G401.6 (cell line): ENCODE data around the gene PPIE.
"Not testable (repeated sequence)": the region's sequence is repeated elsewhere in the genome, so short reads cannot be mapped to it uniquely, and the experiment has no call there.

ENCODE experiments used
- FAIRE-seq: peaks from 2 replicates; lab custom pipeline; 2012; peaks lifted over from hg19 to GRCh38; lab: Jason Lieb, UNC

Gene PPIE

GRCh38 chr1:39758556-39759435, 20.1 kb downstream of the PPIE start:
- FAIRE-seq, result no peak

- no peak for FAIRE-seq
Observed at GRCh38 chr1:39759436-39759726, 20.7 kb downstream of the PPIE start.

DNA sequence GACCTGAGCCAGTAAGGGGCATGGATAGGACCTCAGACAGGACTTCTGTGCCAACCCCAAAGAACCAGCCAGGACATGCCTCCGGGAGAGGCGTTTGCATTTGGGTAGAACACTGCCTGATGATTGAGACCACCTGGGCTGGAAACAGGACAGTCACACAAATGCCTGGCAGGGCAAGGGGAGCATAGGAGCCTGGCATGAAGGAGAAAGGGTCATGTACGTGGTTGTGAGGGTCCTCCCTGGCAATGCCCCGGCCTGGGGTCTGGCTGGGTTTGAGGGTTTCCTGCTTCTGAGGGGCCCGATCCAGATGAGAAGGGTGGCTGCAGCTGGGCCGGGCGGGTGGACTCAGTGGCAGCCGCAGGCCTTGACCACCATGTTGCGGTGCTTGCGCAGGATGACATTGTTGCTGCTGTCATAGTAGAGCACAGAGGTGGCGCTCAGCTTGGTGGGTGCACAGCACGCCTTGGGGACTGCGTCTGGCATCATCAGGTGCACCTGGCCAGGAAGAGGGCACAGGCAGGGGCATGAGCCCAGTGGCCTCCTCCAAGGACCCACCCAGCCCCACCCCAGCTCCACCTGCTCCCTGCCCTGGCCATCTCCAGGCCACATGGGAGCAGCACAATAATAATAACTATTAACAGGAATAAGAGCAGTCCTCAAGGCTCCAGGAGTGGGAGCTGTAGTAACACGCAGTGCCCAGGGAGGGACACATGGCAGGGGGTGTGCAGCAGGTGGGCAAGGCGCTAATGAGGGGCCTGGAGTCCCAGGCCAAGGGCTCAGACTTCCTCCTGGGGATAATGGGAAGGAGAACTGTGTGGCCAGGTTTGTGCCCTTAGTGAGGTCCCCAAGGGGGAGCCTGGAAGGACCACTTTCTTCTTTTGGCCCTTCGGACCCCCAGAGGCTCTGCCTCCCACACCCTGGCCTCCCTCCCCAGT, 21.7 kb downstream of the PPIE start:
- FAIRE-seq, result no peak

GRCh38 chr1:39761016-39761415, 22.3 kb downstream of the PPIE start:
- no peak for FAIRE-seq

DNA sequence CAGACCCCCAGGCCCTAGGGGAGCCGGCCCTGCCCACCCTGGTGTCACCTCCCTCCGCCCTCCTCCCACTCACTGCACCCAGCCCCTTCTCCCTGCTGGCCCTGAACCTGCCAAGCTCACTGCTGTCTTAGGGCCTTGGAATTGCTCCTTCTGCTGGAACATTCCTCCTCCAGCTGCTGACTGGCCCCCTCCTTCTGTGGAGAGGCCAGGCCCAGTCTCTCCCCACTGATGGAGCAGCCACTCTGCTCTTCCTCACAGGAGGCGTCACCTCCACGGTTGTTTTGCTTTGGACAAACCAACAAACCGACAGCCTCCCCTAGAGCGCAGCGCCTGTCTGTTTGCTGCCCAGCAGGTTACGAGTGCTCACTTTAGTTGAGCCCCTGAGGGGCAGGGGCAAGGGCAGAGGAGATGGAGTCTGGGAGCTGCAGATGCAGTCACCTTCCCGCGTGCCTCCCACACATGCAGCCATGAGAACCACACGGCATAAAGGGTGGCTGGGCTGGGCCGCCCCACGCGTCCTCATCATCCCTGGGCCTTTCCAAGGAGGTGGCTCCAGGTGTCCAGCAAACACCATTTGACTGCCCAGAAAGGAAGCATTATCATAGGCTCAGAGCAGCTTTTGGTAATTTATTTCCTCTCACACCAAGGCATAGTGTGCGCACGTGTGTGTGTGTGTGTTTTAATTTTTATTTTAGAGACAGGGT, 23.0 kb downstream of the PPIE start:
- FAIRE-seq, result no peak

DNA sequence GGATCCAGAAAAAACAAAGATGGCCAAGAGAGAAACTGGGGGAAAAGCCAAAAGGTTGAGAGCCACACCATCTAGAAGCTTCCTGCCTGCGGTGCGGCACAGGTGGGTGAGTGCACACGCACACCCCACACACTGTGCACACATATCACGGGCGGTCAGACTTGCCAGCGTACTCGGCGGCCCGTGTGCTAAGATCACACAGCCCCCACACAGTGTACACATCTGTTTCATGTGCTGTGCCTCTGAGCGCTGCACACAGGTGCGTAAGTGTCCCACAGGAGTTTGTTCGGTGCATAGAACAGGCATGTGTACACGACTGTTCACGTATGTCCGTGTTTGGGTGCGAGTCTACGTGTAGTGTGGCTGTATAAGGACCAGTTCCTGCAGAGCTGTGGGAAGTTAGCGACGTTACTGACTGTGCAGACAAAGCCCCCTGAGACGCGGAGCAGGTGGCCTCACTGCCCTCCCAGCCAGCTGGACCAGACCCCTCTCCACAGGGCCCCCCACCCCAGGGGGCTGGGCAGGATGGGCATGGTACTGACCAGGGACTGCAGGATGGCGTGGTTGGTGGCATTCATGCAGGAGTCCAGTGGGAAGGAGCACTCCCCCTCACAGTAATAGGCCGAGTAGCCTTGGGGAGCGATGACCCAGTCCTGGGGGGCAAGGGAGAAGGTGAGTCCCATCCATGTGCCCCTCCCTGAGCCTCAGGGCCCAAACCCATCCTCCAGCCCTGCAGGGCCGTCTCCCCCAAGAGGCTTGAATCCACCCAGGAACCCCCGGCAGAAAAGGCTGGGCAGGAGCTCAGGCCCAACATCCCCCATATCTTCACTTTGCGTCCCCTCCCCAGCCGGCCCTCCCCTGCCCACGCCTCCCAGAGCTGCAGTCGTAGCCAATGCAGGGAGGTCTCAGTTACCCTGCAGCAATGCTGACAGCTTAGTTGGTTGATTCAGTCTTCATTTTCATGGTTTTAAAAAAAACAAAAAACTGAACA, 24.2 kb downstream of the PPIE start:
- FAIRE-seq, result no peak

DNA sequence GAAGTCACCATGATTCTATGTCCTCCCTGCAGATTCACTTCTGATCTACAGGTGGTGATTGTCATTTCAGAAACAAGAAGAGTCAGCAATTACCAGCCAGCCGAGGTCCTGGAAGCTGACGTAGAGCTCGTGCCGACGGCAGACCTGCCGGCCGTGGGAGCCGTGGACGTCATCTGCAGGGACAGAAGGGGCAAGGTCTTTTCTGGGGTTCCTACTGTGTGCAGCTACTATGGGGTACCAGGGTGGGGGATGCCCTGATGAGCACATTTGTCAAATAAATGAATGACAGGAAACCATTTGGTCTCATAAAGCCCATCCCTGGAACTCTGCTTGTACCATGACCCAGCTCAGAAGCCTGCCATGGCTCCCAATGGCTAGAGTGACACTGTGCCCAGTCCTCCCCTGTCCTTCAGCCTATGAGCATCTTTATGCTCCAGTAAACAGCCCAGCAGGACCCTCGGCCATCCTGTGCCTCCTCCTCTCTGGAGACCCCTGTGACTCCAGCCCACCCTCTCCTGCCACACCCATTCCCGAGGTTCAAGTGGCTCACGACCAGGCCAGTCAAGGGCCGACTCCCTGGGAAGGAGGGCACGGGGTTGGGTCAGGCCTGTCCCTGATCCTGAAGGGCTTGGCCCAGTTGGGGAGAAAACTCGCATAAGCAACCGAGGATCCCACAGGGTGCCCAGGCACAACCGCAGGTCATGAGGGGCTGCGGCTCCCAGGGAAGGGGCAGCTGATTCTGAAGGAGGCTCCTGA, 25.1 kb downstream of the PPIE start:
- FAIRE-seq, result not testable (repeated sequence)

DNA sequence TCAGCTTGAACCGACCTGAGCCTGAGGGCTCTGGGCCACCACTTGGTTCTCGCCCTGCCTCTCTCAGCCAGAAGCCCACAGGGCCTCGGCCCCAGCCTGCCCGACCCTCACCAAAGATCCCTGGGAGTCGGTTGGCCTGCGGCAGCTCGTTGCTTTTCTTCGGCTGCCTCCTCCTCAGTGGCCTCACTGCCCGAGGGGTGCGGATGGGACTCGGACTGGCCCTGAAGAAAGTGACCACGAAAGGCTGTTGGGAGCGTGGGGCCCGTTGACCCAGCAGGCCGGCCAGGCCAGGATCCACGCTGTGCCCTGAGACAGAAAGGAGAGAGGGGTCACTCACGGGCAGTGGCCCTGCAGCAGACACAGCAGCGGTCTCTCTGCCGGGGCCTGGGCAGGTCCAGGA, 25.8 kb downstream of the PPIE start:
- FAIRE-seq, result not testable (repeated sequence)

GRCh38 chr1:39766466-39766865, 27.8 kb downstream of the PPIE start:
- not testable (repeated sequence) for FAIRE-seq

GRCh38 chr1:39769502-39769901, 30.8 kb downstream of the PPIE start:
- not testable (repeated sequence) for FAIRE-seq

GRCh38 chr1:39770100-39771021, 31.7 kb downstream of the PPIE start:
- FAIRE-seq, result not testable (repeated sequence)

DNA sequence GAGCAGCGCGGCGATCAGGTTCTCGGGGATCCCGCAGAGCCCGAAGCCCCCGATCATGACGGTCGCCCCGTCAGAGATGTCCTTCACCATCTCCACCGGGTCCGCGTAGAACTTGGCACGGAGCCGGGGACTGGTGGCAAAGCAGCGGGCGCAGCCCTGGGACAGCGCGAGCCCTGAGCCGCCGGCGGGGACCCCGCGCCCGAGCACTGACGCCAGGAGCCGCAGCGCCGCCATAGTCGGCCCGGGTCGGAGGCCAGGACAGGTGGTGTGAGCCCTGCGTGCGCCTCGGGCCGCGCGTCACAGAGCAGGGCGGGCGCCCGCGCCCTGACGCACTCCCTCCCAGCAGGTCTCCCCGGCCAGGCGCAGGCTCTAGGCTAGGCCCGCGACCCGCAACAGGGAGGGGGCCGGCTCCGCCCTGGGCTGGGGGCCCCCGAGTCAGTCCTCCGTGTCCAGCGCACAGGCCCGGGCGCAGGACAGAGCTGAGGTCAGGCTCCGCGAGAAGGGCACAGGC, 32.4 kb downstream of the PPIE start, which contains the start of gene OXCT2:
TSS of gene OXCT2 (minus strand) at position 327 of the 511 bp plus-strand sequence. CDS start at position 234, 93 bp downstream.
- FAIRE-seq, result not testable (repeated sequence)

DNA sequence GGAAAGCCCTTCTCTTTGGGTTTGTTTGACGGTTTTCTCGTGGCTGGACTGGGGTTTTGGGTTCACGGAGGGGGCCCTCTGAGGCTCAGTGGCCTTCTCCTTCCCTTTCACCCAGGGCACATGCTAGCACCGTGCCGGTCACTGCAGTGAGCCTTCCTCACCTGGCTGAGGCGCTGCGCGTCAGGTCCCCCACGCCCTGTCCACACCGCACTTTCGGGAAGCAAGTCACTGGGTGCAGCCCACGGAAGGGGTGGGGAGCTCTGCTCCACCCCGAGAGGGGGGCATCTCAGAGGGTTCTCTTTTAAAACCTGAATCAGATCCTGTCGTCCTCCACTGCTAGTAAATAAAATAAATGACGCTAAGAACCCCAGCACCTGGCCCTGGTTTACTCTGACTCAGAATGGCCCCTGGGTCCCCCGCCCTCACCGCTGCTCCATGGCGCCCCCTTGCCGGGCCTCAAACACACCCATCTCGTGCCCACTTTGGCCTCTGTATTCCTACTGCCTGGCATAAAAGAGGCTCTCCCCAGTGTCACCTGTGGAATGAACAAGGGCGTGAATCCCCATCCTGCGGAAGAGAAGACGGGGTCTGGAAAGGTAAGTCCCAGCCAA, 34.8 kb downstream of the PPIE start:
- not testable (repeated sequence) for FAIRE-seq

DNA sequence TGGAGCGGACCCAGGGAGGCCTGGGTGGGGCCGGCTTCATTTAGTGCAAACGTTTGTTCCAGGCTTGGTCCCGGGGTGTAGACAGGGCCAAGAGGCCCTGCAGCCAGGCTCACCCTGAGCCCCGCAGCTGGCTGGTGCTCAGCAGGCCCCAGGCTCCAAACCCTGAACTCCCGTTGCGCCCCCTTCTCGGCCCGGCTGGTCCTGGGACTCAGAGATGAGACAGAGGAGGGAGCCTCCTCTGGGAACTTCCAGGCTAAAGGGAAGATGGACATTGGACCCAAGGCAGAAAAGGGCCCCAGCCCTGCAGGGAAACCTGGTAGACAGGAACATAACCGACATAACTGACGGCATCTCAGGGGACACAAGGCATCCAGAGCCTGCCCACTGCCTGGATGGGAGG, 36.5 kb downstream of the PPIE start:
- not testable (repeated sequence) for FAIRE-seq

GRCh38 chr1:39775676-39776399, 37.2 kb downstream of the PPIE start:
- not testable (repeated sequence) for FAIRE-seq

GRCh38 chr1:39776400-39776713, 37.7 kb downstream of the PPIE start:
- FAIRE-seq, result no peak

GRCh38 chr1:39776886-39777285, 38.2 kb downstream of the PPIE start:
- no peak for FAIRE-seq

DNA sequence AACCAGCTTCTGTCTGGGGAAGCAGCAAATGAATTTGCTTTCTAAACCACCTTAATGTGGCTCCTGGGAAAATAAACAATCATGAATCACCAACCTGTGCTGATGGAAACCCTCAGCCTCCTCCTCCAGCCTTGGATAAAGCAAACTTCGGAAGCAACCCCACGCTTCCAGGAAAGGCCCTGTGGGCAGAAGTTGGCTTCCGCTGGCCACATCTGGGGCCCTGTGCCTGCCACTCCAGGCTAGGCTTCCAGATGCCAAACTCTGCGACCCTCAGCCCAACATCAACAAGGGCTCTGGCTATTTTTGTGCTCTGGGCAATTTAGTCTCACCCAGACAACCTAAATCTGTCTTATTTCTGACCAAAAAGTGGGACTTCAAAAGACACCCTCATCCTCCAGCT, 38.6 kb downstream of the PPIE start:
- no peak for FAIRE-seq
